ENCODE measurements around the gene TXLNB.

The TXLNB gene

DNA sequence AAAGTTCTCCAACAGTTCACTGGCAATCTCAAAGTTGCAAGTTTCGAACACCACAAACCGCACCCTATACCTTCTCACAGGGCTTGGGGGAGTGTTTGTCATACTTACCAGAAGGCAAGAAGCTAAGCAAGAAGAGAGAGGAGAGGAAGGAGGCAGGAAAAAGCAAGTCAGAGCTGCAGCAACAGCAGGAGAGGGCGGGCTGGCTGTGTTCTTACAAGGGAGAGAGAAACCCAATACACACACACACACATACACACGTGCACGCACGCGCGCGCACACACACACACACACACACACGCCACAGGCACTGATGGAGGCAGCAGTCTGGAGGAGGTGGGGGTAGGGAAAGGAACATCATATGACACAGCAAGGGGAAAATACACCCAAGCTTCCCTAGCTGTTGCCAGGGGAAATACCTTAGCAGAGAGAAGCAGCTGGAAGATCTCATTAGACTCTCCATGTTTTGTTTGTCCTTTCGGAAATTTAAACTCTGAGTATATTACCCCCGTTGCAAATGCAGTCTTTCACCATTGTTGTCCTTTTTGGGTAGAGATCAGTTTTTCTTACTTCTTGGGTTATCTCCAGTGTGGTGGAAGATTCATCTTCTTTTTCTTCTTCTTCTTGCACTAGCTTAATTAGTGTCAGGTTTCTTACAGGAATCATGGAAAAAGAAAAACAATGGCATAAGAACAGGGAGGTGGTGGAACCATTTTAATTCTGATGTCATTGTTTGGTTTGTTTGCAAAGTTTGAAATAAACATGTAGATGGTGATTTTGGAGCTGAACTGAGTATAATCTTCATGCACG, at the start of gene TXLNB:
TXLNB (minus strand) TSS at position 186 of the 807 bp plus-strand sequence. CDS start 3,099 bp downstream, outside the sequence.
- peak; percentile 79 to 81 for DNase-seq

DNA sequence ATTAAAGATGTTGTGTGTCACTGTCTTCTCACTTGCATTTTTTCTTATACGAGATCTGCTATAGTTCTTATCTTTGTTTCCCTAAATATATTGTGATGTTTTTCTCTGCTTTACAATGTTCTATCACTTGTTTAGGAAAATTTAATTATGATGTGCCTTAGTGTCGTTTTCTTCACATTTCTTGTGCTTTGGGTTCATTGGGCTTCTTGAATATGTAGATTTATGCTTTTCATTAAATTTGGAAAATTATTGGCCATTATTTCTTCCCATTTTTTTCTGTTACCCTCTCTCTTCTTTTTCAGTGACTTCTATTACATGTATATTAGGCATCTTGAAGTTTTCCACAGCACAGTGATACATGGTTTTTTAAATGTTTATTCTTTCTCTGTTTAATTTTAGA, 49.3 kb upstream of the TXLNB start:
- DNase-seq, result no peak

GRCh38 chr6:139338795-139339194, 47.0 kb upstream of the TXLNB start:
- DNase-seq, result peak; percentile 40 to 51

DNA sequence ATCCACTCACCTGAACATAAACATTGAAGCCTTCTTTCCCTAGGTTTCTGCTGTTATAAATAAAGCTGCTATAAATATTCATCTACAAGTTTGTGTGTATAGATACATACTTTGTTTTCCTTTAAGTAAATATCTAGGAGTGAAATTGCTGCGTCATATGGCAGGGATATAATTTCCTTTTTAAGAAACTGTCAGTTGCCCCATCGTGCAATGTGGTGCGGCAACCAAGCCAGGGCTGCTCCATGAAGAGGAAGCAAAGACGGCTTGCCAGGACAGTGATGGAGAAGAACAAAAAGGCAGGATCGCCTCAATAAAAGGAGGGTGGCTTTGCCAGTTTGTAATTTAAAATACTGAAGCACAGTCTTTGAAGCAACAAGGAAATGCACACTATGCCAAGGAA, 46.0 kb upstream of the TXLNB start:
- no peak for DNase-seq

- no peak for DNase-seq
Measured at GRCh38 chr6:139337001-139337400, 45.2 kb upstream of the TXLNB start.

GRCh38 chr6:139336488-139336887, 44.7 kb upstream of the TXLNB start:
- no peak for DNase-seq

DNA sequence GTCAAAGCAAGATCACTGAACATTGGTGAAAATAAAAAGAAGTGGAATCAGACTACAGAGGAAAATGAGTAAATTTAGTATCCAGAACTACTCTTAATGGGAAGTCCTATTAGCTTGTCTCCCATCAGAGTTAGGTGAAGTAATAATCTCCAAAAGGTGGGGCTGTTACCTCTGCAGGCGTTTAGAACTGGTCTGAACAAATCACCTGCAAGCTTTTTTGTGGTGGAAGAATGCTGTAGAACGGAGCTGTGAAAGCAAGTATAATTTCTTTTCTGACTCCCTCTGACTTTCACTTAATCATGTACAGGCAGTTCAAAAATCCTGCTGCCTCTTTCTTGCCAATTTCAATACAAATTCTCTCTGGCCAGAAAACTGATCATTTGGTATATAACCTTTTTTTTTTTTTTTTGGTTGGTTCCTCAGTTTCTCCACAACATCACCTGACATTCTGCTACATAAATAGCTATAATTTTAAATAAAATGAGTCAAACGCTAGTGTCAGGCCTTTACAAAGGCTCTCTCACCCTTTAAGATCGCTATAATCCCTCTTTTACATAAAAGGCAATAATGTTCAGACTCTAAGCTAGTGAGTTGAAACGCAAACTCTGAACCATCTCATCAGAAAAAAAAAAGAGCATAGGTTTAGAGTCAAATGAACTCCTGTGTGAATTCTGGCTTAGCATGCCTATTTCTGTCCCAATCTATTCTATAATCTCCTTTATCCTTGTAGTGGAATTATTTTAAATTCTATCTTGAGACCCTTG, 43.8 kb upstream of the TXLNB start:
- no peak for DNase-seq

GRCh38 chr6:139334806-139335446, 43.1 kb upstream of the TXLNB start:
- peak; percentile 60 to 67 for DNase-seq

- no peak for DNase-seq
Measured at GRCh38 chr6:139330826-139331500, 39.2 kb upstream of the TXLNB start.

GRCh38 chr6:139330306-139330705, 38.5 kb upstream of the TXLNB start:
- no peak for DNase-seq

GRCh38 chr6:139329224-139329623, 37.4 kb upstream of the TXLNB start:
- no peak for DNase-seq

GRCh38 chr6:139327038-139327437, 35.2 kb upstream of the TXLNB start:
- no peak for DNase-seq

GRCh38 chr6:139325686-139326085, 33.9 kb upstream of the TXLNB start:
- no peak for DNase-seq

DNA sequence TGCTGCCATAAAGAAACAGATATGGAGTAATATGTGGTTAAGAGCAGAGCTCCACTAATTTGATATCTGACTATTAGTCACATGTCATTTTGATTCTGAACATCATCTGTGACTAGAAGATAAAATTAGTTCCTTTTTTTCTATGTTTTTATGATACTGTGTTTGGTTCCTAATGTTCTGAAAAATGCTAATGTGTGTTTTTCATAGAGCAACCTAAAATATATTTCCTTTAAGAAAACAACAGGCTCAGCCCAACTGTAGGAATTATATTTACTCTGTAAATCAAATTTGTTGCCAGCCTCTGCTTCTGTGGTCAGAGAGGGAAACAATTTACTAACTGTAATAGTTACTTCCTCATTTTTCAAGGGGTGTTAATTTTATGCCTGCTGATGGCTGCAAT, 33.3 kb upstream of the TXLNB start:
- peak; percentile 90 to 96 for DNase-seq

DNA sequence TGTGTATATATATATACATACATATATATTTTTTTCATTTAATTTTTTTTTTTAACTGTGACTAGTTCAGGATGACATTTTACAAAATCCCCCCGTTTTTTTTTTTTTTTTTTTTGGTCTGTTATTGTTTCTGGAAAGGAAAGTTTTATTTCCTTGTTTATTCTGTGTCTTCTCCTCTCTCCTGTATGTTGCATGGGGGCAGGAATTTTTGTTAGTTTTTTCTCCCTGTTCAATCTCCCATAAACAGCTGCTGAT, 32.4 kb upstream of the TXLNB start:
- no peak for DNase-seq

DNA sequence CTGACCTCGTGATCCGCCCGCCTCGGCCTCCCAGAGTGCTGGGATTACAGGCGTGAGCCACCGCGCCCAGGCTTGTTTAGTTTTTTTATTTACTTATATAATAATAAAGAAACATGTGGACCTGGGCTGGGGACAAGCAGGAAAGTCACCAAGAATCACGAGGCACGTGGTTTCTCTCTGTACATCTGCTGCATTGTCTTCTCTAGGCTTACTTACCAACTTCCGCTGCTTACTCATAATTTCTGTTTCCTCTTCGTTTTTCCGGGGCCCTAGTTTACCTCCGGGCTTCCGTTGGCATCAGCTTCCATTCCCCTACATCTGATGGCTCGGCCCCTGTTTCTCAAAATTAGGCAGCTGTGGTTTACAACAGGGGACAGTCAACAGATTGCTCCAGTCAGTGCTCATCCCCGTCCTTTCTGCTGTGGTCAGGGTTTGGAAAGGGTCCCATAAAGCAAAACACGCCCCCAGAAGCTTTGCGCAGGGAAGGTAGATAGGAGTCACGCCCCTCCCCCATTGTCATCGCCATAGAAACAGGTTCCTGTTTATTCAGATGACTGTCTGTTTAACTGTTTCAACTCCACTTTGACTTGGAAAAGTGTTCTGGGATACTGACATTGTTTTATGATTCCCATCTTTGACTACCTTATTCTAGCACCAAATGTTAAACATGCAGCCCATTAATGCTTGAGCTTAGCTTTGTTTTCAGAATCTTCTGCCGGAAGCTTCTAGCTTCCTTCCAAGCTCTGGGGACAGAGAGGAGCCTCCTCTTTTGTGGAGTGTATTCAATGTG, 31.9 kb upstream of the TXLNB start:
- peak; percentile 100 for DNase-seq

DNA sequence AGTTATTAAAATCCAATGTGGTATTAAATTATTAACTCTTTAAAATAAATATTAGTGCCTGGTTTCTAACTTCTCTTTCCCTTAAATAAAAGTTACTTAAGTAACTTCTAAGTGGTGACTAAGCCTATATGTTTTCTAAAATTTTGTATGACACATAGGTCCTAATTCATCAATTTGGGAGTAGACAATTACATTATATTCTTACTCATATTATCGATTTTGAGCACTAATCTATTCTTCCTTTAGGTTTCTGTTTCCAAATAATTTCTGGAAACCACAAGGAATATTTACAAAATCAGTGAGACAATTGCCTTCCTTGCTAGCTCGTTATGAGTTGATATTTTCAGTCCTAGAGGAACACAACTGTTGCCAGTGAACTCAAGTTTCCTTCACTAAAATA, 28.3 kb upstream of the TXLNB start:
- DNase-seq, result no peak

DNA sequence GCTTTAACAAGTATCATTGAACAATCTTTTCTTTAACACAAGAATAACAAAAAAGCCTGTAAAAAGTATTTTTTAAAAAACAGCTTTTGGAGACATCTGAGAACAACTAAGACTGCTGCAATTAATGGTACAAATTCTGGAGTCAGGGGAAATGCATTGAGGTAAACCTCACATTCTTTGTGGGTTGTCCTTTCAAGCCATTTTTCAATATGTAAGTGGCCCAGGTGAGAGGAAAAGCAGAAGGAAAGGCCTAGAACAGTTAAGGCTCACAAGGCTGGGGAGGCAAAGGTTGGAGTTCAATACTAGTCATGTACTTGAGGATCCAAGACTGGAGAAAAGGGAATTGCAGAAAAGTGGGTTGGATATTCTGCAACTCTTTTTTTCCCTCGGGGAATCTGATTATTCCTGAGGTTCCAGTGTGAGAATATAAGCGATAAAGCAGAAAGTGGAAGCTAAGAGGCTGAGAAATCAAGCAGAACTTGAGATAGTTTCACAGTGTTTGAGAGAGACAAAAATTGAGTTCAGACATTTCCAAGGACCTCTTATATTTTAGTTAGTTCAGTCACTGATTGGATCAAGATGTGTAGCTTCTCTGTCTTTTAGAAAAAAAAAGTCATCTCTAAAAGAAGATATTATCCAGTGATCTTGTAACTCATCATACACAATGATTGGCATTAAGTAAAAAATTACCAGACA, 25.0 kb upstream of the TXLNB start:
- no peak for DNase-seq

GRCh38 chr6:139313784-139314545, 22.2 kb upstream of the TXLNB start:
- no peak for DNase-seq

- no peak for DNase-seq
Measured at GRCh38 chr6:139313229-139313628, 21.4 kb upstream of the TXLNB start.

GRCh38 chr6:139311831-139312230, 20.0 kb upstream of the TXLNB start:
- no peak for DNase-seq

All from AML-193 (cell line).